A673 (cell line): ENCODE results near the gene HNF1A.

Experiments
- CTCF ChIP-seq: fragments of 300-800, 200-600 bp; sonication (generic); conservative IDR thresholded peaks from 2 replicates; pipeline ENCODE4 v1.5.1; 2017; ENCODE audit warnings: low read depth, mild to moderate bottlenecking, antibody characterized with exemption, low read length, moderate library complexity, mixed read lengths
- EZH2 ChIP-seq: fragments of 200-600 bp; sonication (generic); IDR thresholded peaks from 2 replicates; pipeline ENCODE4 v1.6.1; 2017; ENCODE audit warnings: borderline replicate concordance, low read depth, mild to moderate bottlenecking, mixed read lengths, antibody characterized with exemption, low read length; ENCODE audit not compliant: poor library complexity, severe bottlenecking

GRCh38 chr12:121022713-121023112 is 44.4 kb downstream of the HNF1A start:
- TF ChIP-seq CTCF = no peak
- no peak for TF ChIP-seq EZH2
